IMR-90 (cell line): ENCODE results near the gene ULBP1. TPM values are rescaled to one million over a fixed set of nuclear protein-coding genes. Genes with fewer than 3 reads are reported as not detected.

Experiments
- ATAC-seq: fragments of 200-7000 bp; cut with Tn5 transposase; 2 replicates; pipeline ENCODE4 v1.9.1; 2020; ENCODE audit warnings: low read depth, mild to moderate bottlenecking, moderate library complexity
- BruUV-seq: library from RNA; stranded (reverse); fragments of 400-500 nt; replicated peaks from 2 replicates; lab custom pipeline; 2021; lab: Mats Ljungman, UMichigan
- CTCF ChIA-PET: fragments of 300-600 bp; formaldehyde crosslinking; extraction: SDS; loops from one replicate; lab custom pipeline; 2021; ENCODE audit warnings: antibody characterized with exemption; lab: Yijun Ruan, JAX
- POLR2A ChIA-PET: fragments of 300-600 bp; sonication (Branson Sonifier 250); formaldehyde crosslinking; loops from one replicate; lab custom pipeline; 2022; ENCODE audit warnings: antibody characterized with exemption; ENCODE audit not compliant: unreplicated experiment; lab: Charles Lee
- DNase-seq: peaks from one replicate; pipeline ENCODE4 v3.0.0; 2013
- H2AFZ ChIP-seq: replicated peaks from 2 replicates; pipeline ENCODE3; 2013; ENCODE audit warnings: low read length, mild to moderate bottlenecking; ENCODE audit not compliant: poor library complexity
- H2AK5ac ChIP-seq: 2 replicates; pipeline ENCODE4 v1.6.1; 2013; ENCODE audit warnings: low read depth, low read length, inconsistent platforms
- H2AK9ac ChIP-seq: replicated peaks from 2 replicates; pipeline ENCODE3; 2013; ENCODE audit warnings: mild to moderate bottlenecking, low read depth, low read length, moderate library complexity; ENCODE audit not compliant: poor library complexity
- H2BK120ac ChIP-seq: 2 replicates; pipeline ENCODE4 v1.6.1; 2013; ENCODE audit warnings: low read depth, low read length, inconsistent platforms
- H2BK15ac ChIP-seq: 3 replicates; pipeline ENCODE4 v1.6.1; 2013; ENCODE audit warnings: low read depth, low read length, inconsistent platforms
- H2BK20ac ChIP-seq: 2 replicates; pipeline ENCODE4 v1.6.1; 2013; ENCODE audit warnings: low read depth, mild to moderate bottlenecking, inconsistent platforms, low read length, moderate library complexity
- H2BK5ac ChIP-seq: 2 replicates; pipeline ENCODE4 v1.6.1; 2013; ENCODE audit warnings: mild to moderate bottlenecking, low read depth, low read length, inconsistent platforms; ENCODE audit not compliant: poor library complexity, severe bottlenecking
- H3K14ac ChIP-seq: replicated peaks from 2 replicates; pipeline ENCODE4 v1.6.1; 2013; ENCODE audit warnings: low read depth, low read length, inconsistent platforms
- H3K18ac ChIP-seq: 2 replicates; pipeline ENCODE4 v1.6.1; 2013; ENCODE audit warnings: low read depth, low read length, control low read depth
- H3K23ac ChIP-seq: 2 replicates; pipeline ENCODE4 v1.6.1; 2013; ENCODE audit warnings: low read depth, low read length, inconsistent platforms
- H3K27ac ChIP-seq: 2 replicates; pipeline ENCODE4 v1.5.1; 2013; ENCODE audit warnings: mild to moderate bottlenecking, control low read depth, low read length; ENCODE audit not compliant: insufficient read depth
- H3K27me3 ChIP-seq: 2 replicates; pipeline ENCODE4 v1.6.1; 2013; ENCODE audit warnings: low read length; ENCODE audit not compliant: control insufficient read depth, insufficient read depth
- H3K36me3 ChIP-seq: 2 replicates; pipeline ENCODE4 v1.6.1; 2013; ENCODE audit warnings: low read length, mixed read lengths; ENCODE audit not compliant: control insufficient read depth, insufficient read depth
- H3K4ac ChIP-seq: 2 replicates; pipeline ENCODE4 v1.6.1; 2013; ENCODE audit warnings: low read depth, low read length, inconsistent platforms
- H3K4me1 ChIP-seq: 2 replicates; pipeline ENCODE4 v1.6.1; 2013; ENCODE audit warnings: low read length, mixed read lengths; ENCODE audit not compliant: control insufficient read depth, insufficient read depth
- H3K4me2 ChIP-seq: 2 replicates; pipeline ENCODE4 v1.6.1; 2013; ENCODE audit warnings: low read depth, mild to moderate bottlenecking, control low read depth, low read length, moderate library complexity
- H3K4me3 ChIP-seq: 2 replicates; pipeline ENCODE4 v1.5.1; 2013; ENCODE audit warnings: low read depth, mild to moderate bottlenecking, control low read depth, low read length, moderate library complexity; ENCODE audit not compliant: insufficient read depth
- H3K56ac ChIP-seq: 2 replicates; pipeline ENCODE4 v1.6.1; 2013; ENCODE audit warnings: low read length, inconsistent platforms; ENCODE audit not compliant: insufficient read depth; ENCODE audit errors: extremely low read depth
- H3K79me1 ChIP-seq, 2 experiments: 2 replicates each; pipeline ENCODE4 v1.6.1; 2013; ENCODE audit warnings: low read length in 2 of 2, inconsistent platforms in 1 of 2, low read depth in 1 of 2
- H3K9ac ChIP-seq: 2 replicates; pipeline ENCODE4 v1.6.1; 2013; ENCODE audit warnings: low read depth, low read length, control low read depth
- H3K9me1 ChIP-seq: 2 replicates; pipeline ENCODE4 v1.6.1; 2013; ENCODE audit warnings: low read length, inconsistent platforms; ENCODE audit not compliant: insufficient read depth
- H3K9me3 ChIP-seq: 2 replicates; pipeline ENCODE4 v1.6.1; 2013; ENCODE audit warnings: low read length; ENCODE audit not compliant: control insufficient read depth, insufficient read depth
- H4K20me1 ChIP-seq: 2 replicates; pipeline ENCODE4 v1.6.1; 2013; ENCODE audit warnings: low read length, inconsistent platforms; ENCODE audit not compliant: insufficient read depth
- H4K5ac ChIP-seq: 2 replicates; pipeline ENCODE4 v1.6.1; 2013; ENCODE audit warnings: mild to moderate bottlenecking, low read depth, low read length, control low read depth
- H4K8ac ChIP-seq, 2 experiments: 2 replicates each; pipeline ENCODE4 v1.6.1; 2013; ENCODE audit warnings: low read depth in 2 of 2, low read length in 2 of 2, control low read depth in 1 of 2, inconsistent platforms in 1 of 2
- H4K91ac ChIP-seq: 2 replicates; pipeline ENCODE4 v1.6.1; 2013; ENCODE audit warnings: low read depth, low read length, inconsistent platforms; ENCODE audit not compliant: insufficient read depth
- CEBPB ChIP-seq: IDR thresholded peaks from 2 replicates; pipeline ENCODE4 v1.6.1; 2012; ENCODE audit warnings: low read depth, low read length, improper control_type of control experiment
- CTCF ChIP-seq: conservative IDR thresholded peaks from 2 replicates; pipeline ENCODE4 v1.5.1; 2012; ENCODE audit warnings: mild to moderate bottlenecking, low read depth, low read length, improper control_type of control experiment
- FOS ChIP-seq: fragments of 150-350 bp; IDR thresholded peaks from 2 replicates; pipeline ENCODE4 v1.6.1; 2016; ENCODE audit warnings: low read depth, low read length
- MAFK ChIP-seq: IDR thresholded peaks from 2 replicates; pipeline ENCODE4 v1.6.1; 2012; ENCODE audit warnings: low read depth, low read length, improper control_type of control experiment
- NFE2L2 ChIP-seq: fragments of 150-350 bp; IDR thresholded peaks from 2 replicates; pipeline ENCODE4 v1.6.1; 2016; ENCODE audit warnings: low read depth, mild to moderate bottlenecking, low read length
- SMC3 ChIP-seq: fragments of 150-350 bp; IDR thresholded peaks from 2 replicates; pipeline ENCODE4 v1.6.1; 2016; ENCODE audit warnings: low read depth, mild to moderate bottlenecking, antibody characterized with exemption, low read length, moderate library complexity
- WGBS, 2 experiments: methylation state at CpG; one replicate each; pipeline versions ENCODE4 v1.1.5 to v1.1.7; 2013; ENCODE audit warnings: missing lambda C conversion rate in 2 of 2; ENCODE audit not compliant: insufficient read length in 1 of 2; ENCODE audit errors: extremely low coverage in 2 of 2; 5-methylcytosine and 5-hydroxymethylcytosine counted together
- dilution Hi-C: fragments of 300-500 bp; cut with HindIII; formaldehyde crosslinking; loops from one replicate; pipeline ENCODE4 v1.14.3; 2018; ENCODE audit warnings: low sequenced_read_pairs; ENCODE audit not compliant: unreplicated experiment
- in situ Hi-C: fragments of 300-500 bp; cut with MboI; formaldehyde crosslinking; loops from 3 replicates; pipeline ENCODE4 v1.14.3; 2019; ENCODE audit warnings: low sequenced_read_pairs, inconsistent platforms, mixed read lengths
- intact Hi-C: fragments of 100-400 bp; cut with micrococcal nuclease; formaldehyde crosslinking; loops from 2 replicates; pipeline ENCODE4 v1.10.0; 2022
- polyA plus RNA-seq, 3 experiments: library from polyadenylated mRNA; depleted of rRNA; stranded (reverse); fragments of >200 nt; gene quantifications; 2 replicates each; pipeline ENCODE4 v1.2.3, GENCODE V29; 2012; ENCODE audit warnings: low replicate concordance in 1 of 3
- total RNA-seq: library from RNA; depleted of rRNA; stranded (reverse); fragments of >200 nt; gene quantifications from 2 replicates; pipeline ENCODE4 v1.2.3, GENCODE V29; 2012

The ULBP1 gene
- total and polyA plus RNA-seq, 2 of the 4 experiments (the other 2 are of a cell fraction): 0.18 to 0.87 TPM

GRCh38 chr6:149948011-149948410 is 15.7 kb upstream of the ULBP1 start:
- H3K27ac ChIP-seq: no peak overlapping the region
- no peak overlapping the region for H3K4me2 ChIP-seq
- H3K4me1 ChIP-seq: no peaks in the 10 kb centered on the region
- H2AK5ac ChIP-seq: no peak overlapping the region
- H3K27me3 ChIP-seq: peaks cover 25% of the 10 kb centered on the region
- H3K79me1 ChIP-seq: peaks cover 0 to 1% of the 10 kb centered on the region in 2 experiments; a peak in 1 of 4 replicates
- WGBS, 2 experiments: no CpG with 5 or more reads among the region's 1 CpG
- no peak overlapping the region for H2AFZ ChIP-seq
- no peak overlapping the region for H3K14ac ChIP-seq
- no peak overlapping the region for H4K8ac ChIP-seq
- no peak overlapping the region for H4K5ac ChIP-seq
- ChIA-PET POLR2A (no interaction called here), CTCF (no interaction called here)
- no peak for ATAC-seq
- DNase-seq: no peak
- no peak overlapping the region for H3K23ac ChIP-seq
- H2BK5ac ChIP-seq: no peak overlapping the region
- dilution Hi-C loops (no loop called here), in situ Hi-C loops (loop anchor here (25.0 kb wide), 1 partner anchor 389 kb away; no protein-coding TSS in a partner anchor), intact Hi-C loops (no loop called here)
- no peak overlapping the region for H3K18ac ChIP-seq
- TF ChIP-seq MAFK (no peak), CEBPB (no peak), SMC3 (no peak), CTCF (no peak), NFE2L2 (no peak), FOS (no peak)
- no peaks in the 10 kb centered on the region for H3K36me3 ChIP-seq
- no peak overlapping the region for H2AK9ac ChIP-seq
- no peak overlapping the region for H2BK15ac ChIP-seq
- no peaks in the 10 kb centered on the region for H4K20me1 ChIP-seq
- no peak overlapping the region for H3K9ac ChIP-seq
- no peak overlapping the region for H2BK120ac ChIP-seq
- no peak overlapping the region for H2BK20ac ChIP-seq
- H3K9me3 ChIP-seq: no peaks in the 10 kb centered on the region
- BruUV-seq: no TSS peak
- H4K91ac ChIP-seq: no peak overlapping the region
- H3K4ac ChIP-seq: no peak overlapping the region
- no peaks in the 10 kb centered on the region for H3K9me1 ChIP-seq
- H3K4me3 ChIP-seq: no peak overlapping the region
- no peak overlapping the region for H3K56ac ChIP-seq
